Spleen (tissue), 11 donors: Measurements from ENCODE around the gene DNTT. TPM values are rescaled to one million over a fixed set of nuclear protein-coding genes. Genes with fewer than 3 reads are reported as not detected.

Source experiments
- DNase-seq: peaks from one replicate; pipeline ENCODE4 v3.0.0-alpha.2; 2020
- H3K27ac ChIP-seq, 8 donors: fragments of 200-600 bp; sonication (generic) in 7 of 8; 1 replicate in 4 of 8; 2 replicates in 4 of 8; pipeline versions ENCODE4 v1.5.0 to v1.8.0; 2016 to 2021; ENCODE audit warnings: inconsistent platforms in 4 of 8, mild to moderate bottlenecking in 4 of 8, moderate library complexity in 1 of 8
- H3K27me3 ChIP-seq, 7 donors: fragments of 200-600 bp; sonication (generic) in 6 of 7; replicated peaks in 1 of 7; 1 replicate in 4 of 7; 2 replicates in 3 of 7; pipeline versions ENCODE4 v1.5.0 to v1.8.0; 2016 to 2021; ENCODE audit warnings: inconsistent platforms in 3 of 7, mild to moderate bottlenecking in 1 of 7
- H3K36me3 ChIP-seq, 6 donors: fragments of 200-600 bp; sonication (generic) in 5 of 6; 1 replicate in 4 of 6; 2 replicates in 2 of 6; pipeline versions ENCODE4 v1.5.0 to v1.8.0; 2016 to 2021; ENCODE audit warnings: inconsistent platforms in 2 of 6
- H3K4me1 ChIP-seq, 6 donors: fragments of 200-600 bp; sonication (generic) in 5 of 6; 1 replicate in 3 of 6; 2 replicates in 3 of 6; pipeline versions ENCODE4 v1.5.0 to v1.8.0; 2016 to 2021; ENCODE audit warnings: inconsistent platforms in 3 of 6
- H3K4me3 ChIP-seq, 8 donors: fragments of 200-600 bp; sonication (generic) in 7 of 8; 1 replicate in 4 of 8; 2 replicates in 4 of 8; pipeline versions ENCODE4 v1.5.0 to v1.8.0; 2016 to 2021; ENCODE audit warnings: inconsistent platforms in 4 of 8, mild to moderate bottlenecking in 4 of 8, moderate library complexity in 2 of 8
- H3K9me3 ChIP-seq, 8 donors: fragments of 200-600 bp; sonication (generic) in 7 of 8; 1 replicate in 4 of 8; 2 replicates in 4 of 8; pipeline versions ENCODE4 v1.5.0 to v1.8.0; 2016 to 2021; ENCODE audit warnings: inconsistent platforms in 4 of 8
- POLR2A ChIP-seq, 3 donors: fragments of 450-650 bp; IDR thresholded peaks; one replicate each; pipeline ENCODE4 v1.5.1; 2017; ENCODE audit warnings: antibody characterized with exemption in 3 of 3, mild to moderate bottlenecking in 1 of 3
- POLR2AphosphoS5 ChIP-seq, 3 donors: sonication (generic); formaldehyde crosslinking; IDR thresholded peaks; one replicate each; pipeline ENCODE4 v1.5.1; 2017; ENCODE audit warnings: antibody characterized with exemption in 3 of 3
- WGBS, 5 donors: extraction: QIAGEN DNeasy Blood & Tissue Kit in 3 of 5; methylation state at CpG; one replicate each; pipeline versions ENCODE4 v1.1.5 to v1.1.7; 2013 to 2018; 5-methylcytosine and 5-hydroxymethylcytosine counted together
- intact Hi-C: fragments of 100-400 bp; cut with DNase I; formaldehyde crosslinking; loops from one replicate; pipeline ENCODE4 v1.15.0; 2023; ENCODE audit warnings: low total_unique reads
- polyA plus RNA-seq, 3 donors: library from polyadenylated mRNA; stranded (reverse); fragments of 200-250 nt; gene quantifications; one replicate each; pipeline ENCODE4 v1.2.1, GENCODE V29; 2013
- total RNA-seq, 7 donors: library from RNA; depleted of rRNA in 3 of 7; stranded (reverse); fragments of >200 nt in 3 of 7; fragmentation: NEBNext Ultra II Directional in 4 of 7; extraction: Animal tissue kit (Norgen Biotek cat#: 25700) in 4 of 7; gene quantifications; one replicate each; pipeline versions ENCODE4 v1.1.0 to v1.2.1, GENCODE V29; 2016 to 2021
- TF ChIP-seq, protein P1 (sequence below), 11 experiments: fragments of 200-600 bp in 7 of 11; fragments of 450-650 bp in 4 of 11; sonication (generic) in 4 of 11; IDR thresholded peaks in 8 of 11; conservative IDR thresholded peaks in 3 of 11; 1 replicate in 7 of 11; 2 replicates in 4 of 11; pipeline versions ENCODE4 v1.4.0 to v1.8.0; 2016 to 2021; ENCODE audit warnings: antibody characterized with exemption in 11 of 11, inconsistent platforms in 4 of 11, mild to moderate bottlenecking in 1 of 11
- donor health status: healthy with polysubstance abuse.
- donor health status: DM: no; HTN: no; CAD: no; lungs with moderate emphysema.
- donor health status: DM: no; HTN: no; CAD: no.
- donor health status: Bipolar disorder and iron deficiency.
- donor health status: healthy.
- donor health status: DM: no; HTN: no; CAD: no.
- donor health status: DM: yes; HTN: yes; CAD: no.

DNTT gene
- total and polyA plus RNA-seq, 10 donors, result 0.08 to 0.59 TPM; not detected in 8

GRCh38 chr10:96311180-96311715 is 7.0 kb downstream of the DNTT start:
- no peak for TF ChIP-seq POLR2A (IDR thresholded peaks at IDR 0.05)
- TF ChIP-seq, protein P1, sequence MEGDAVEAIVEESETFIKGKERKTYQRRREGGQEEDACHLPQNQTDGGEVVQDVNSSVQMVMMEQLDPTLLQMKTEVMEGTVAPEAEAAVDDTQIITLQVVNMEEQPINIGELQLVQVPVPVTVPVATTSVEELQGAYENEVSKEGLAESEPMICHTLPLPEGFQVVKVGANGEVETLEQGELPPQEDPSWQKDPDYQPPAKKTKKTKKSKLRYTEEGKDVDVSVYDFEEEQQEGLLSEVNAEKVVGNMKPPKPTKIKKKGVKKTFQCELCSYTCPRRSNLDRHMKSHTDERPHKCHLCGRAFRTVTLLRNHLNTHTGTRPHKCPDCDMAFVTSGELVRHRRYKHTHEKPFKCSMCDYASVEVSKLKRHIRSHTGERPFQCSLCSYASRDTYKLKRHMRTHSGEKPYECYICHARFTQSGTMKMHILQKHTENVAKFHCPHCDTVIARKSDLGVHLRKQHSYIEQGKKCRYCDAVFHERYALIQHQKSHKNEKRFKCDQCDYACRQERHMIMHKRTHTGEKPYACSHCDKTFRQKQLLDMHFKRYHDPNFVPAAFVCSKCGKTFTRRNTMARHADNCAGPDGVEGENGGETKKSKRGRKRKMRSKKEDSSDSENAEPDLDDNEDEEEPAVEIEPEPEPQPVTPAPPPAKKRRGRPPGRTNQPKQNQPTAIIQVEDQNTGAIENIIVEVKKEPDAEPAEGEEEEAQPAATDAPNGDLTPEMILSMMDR (IDR thresholded peaks at IDR 0.05 in 8 of 11, conservative IDR thresholded peaks at IDR 0.05 in 3 of 11), result no peak
- TF ChIP-seq POLR2AphosphoS5 (IDR thresholded peaks at IDR 0.05), result no peak
- H3K9me3 ChIP-seq, result no peaks in the 10 kb centered on the region
- intact Hi-C loops, result loop anchor here (10.0 kb wide), 1 partner anchor 296 kb away; no protein-coding TSS in a partner anchor
- H3K4me1 ChIP-seq, result peaks cover 1 to 11% (median 9%) of the 10 kb centered on the region in 6 donors
- peaks cover 0 to 11% (median 0%) of the 10 kb centered on the region in 7 donors for H3K27me3 ChIP-seq
- no peak for DNase-seq
- H3K27ac ChIP-seq, result no peak overlapping the region
- no peaks in the 10 kb centered on the region for H3K36me3 ChIP-seq
- 66 to 80% (median 75%) methylated on average over 3 of the region's 3 CpGs for WGBS, 5 donors
- no peak overlapping the region for H3K4me3 ChIP-seq

DNA sequence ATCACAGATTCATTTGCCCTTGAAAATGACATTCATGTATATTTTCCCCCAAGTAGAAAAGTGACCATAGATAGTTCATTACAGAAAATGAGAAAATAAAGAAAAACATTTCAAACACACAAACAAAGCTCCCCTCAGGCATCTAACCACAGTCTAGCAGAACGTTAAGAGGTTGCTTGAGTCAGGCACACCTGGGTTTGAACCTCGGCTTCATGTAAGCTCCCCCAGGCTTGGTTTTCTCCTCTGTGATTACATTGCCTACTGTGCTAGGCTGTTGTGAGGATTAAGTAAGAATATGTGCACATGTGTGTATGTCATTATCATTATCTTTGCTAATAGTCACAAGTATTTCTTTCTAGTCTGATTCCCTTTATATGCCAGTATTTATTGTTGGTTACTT is 9.1 kb downstream of the DNTT start:
- peaks cover 0 to 5% (median 0%) of the 10 kb centered on the region in 7 donors for H3K27me3 ChIP-seq
- H3K36me3 ChIP-seq, result no peaks in the 10 kb centered on the region
- WGBS, 5 donors, result 36 to 72% (median 62%) methylated on average over 2 of the region's 2 CpGs
- DNase-seq, result no peak
- no peaks in the 10 kb centered on the region for H3K4me1 ChIP-seq
- no peak overlapping the region for H3K27ac ChIP-seq
- H3K9me3 ChIP-seq, result no peaks in the 10 kb centered on the region
- intact Hi-C loops, result loop anchor here (10.0 kb wide), 1 partner anchor 299 kb away; no protein-coding TSS in a partner anchor
- TF ChIP-seq POLR2AphosphoS5 (IDR thresholded peaks at IDR 0.05), result no peak
- no peak for TF ChIP-seq POLR2A (IDR thresholded peaks at IDR 0.05)
- TF ChIP-seq, protein P1 (IDR thresholded peaks at IDR 0.05 in 8 of 11, conservative IDR thresholded peaks at IDR 0.05 in 3 of 11), result no peak
- no peak overlapping the region for H3K4me3 ChIP-seq

- H3K27me3 ChIP-seq, result peaks cover 0 to 5% (median 0%) of the 10 kb centered on the region in 7 donors
- no peak overlapping the region for H3K4me3 ChIP-seq
- H3K4me1 ChIP-seq, result no peaks in the 10 kb centered on the region
- no peaks in the 10 kb centered on the region for H3K9me3 ChIP-seq
- no peak overlapping the region for H3K27ac ChIP-seq
- DNase-seq, result no peak
- TF ChIP-seq POLR2AphosphoS5 (IDR thresholded peaks at IDR 0.05), result no peak
- TF ChIP-seq, protein P1 (IDR thresholded peaks at IDR 0.05 in 8 of 11, conservative IDR thresholded peaks at IDR 0.05 in 3 of 11), result no peak
- no peak for TF ChIP-seq POLR2A (IDR thresholded peaks at IDR 0.05)
- H3K36me3 ChIP-seq, result no peaks in the 10 kb centered on the region
- 69 to 84% (median 76%) methylated on average over 4 of the region's 4 CpGs for WGBS, 5 donors
- intact Hi-C loops, result loop anchor here (10.0 kb wide), 1 partner anchor 302 kb away; no protein-coding TSS in a partner anchor
Observed at GRCh38 chr10:96317067-96317833, 13.0 kb downstream of the DNTT start.
